K562 (cell line): ENCODE measurements around the gene ADK. TPM values are rescaled to one million over a fixed set of nuclear protein-coding genes. Genes with fewer than 3 reads are reported as not detected.

Experiments used
- ATAC-seq: fragments of 200-7000 bp; cut with Tn5 transposase; 3 replicates; pipeline ENCODE4 v1.9.1; 2020; ENCODE audit warnings: moderate library complexity
- BruUV-seq: library from RNA; stranded (reverse); fragments of 400-500 nt; replicated peaks from 2 replicates; lab custom pipeline; 2021; lab: Mats Ljungman, UMichigan
- CTCF ChIA-PET: fragments of 300-600 bp; formaldehyde crosslinking; extraction: SDS; loops from one replicate; lab custom pipeline; 2021; ENCODE audit warnings: low intra/inter-chr PET ratio; lab: Yijun Ruan, JAX
- POLR2A ChIA-PET: fragments of 300-600, 350-650 bp; sonication (Branson Sonifier 250); formaldehyde crosslinking; extraction: SDS; loops from one replicate; lab custom pipeline; 2021; ENCODE audit warnings: antibody characterized with exemption, inconsistent platforms; lab: Yijun Ruan, JAX
- DNase-seq, 4 experiments: peaks; one replicate each; pipeline versions ENCODE4 v3.0.0 to v3.0.0-alpha.2; 2011 to 2018; ENCODE audit warnings: low spot score in 3 of 4, mixed read lengths in 3 of 4; ENCODE audit errors: extremely low read depth in 1 of 4
- FAIRE-seq: peaks from 2 replicates; lab custom pipeline; 2011; peaks lifted over from hg19 to GRCh38; lab: Jason Lieb, UNC
- H2AFZ ChIP-seq: 2 replicates; pipeline ENCODE4 v1.6.0; 2011; ENCODE audit warnings: low read depth, low read length, control low read depth, inconsistent platforms
- H3K27ac ChIP-seq: fragments of 200-600 bp; 3 replicates; pipeline ENCODE4 v1.8.0; 2011; ENCODE audit warnings: low read depth, mild to moderate bottlenecking, control low read depth, inconsistent platforms, low read length, moderate library complexity, mixed read lengths; ENCODE audit errors: extremely low read depth
- H3K27me3 ChIP-seq, 2 experiments: fragments of 300-600 bp in 1 of 2; 2 replicates in 1 of 2; 3 replicates in 1 of 2; pipeline versions ENCODE4 v1.6.0 to v1.8.0; 2011; ENCODE audit warnings: inconsistent platforms in 2 of 2, low read length in 2 of 2, mild to moderate bottlenecking in 1 of 2, mixed read lengths in 1 of 2, moderate library complexity in 1 of 2; ENCODE audit not compliant: control insufficient read depth in 2 of 2, insufficient read depth in 2 of 2
- H3K36me3 ChIP-seq: fragments of 300-600 bp; 3 replicates; pipeline ENCODE4 v1.8.0; 2011; ENCODE audit warnings: mild to moderate bottlenecking, low read length, inconsistent platforms; ENCODE audit not compliant: control insufficient read depth, insufficient read depth
- H3K4me1 ChIP-seq, 2 experiments: fragments of 200-600 bp in 1 of 2; replicated peaks in 1 of 2; 2 replicates in 1 of 2; 3 replicates in 1 of 2; pipeline versions ENCODE4 v1.5.1 to v1.8.0; 2011; ENCODE audit warnings: inconsistent platforms in 2 of 2, low read length in 2 of 2, mild to moderate bottlenecking in 1 of 2, mixed read lengths in 1 of 2, moderate library complexity in 1 of 2; ENCODE audit not compliant: control insufficient read depth in 2 of 2, insufficient read depth in 2 of 2
- H3K4me2 ChIP-seq: 2 replicates; pipeline ENCODE4 v1.6.1; 2011; ENCODE audit warnings: low read length, control low read depth, inconsistent platforms, mixed read lengths; ENCODE audit not compliant: insufficient read depth
- H3K4me3 ChIP-seq: fragments of 200-600 bp; sonication (generic), shearing (Covaris generic); 2 replicates; pipeline ENCODE4 v1.5.1; 2016; ENCODE audit warnings: control low read depth, inconsistent platforms
- H3K79me2 ChIP-seq: fragments of 200-600 bp; 3 replicates; pipeline ENCODE4 v1.8.0; 2011; ENCODE audit warnings: low read length, inconsistent platforms; ENCODE audit not compliant: control insufficient read depth, insufficient read depth
- H3K9ac ChIP-seq, 2 experiments: 2 replicates each; pipeline versions ENCODE4 v1.6.0 to v1.6.1; 2011; ENCODE audit warnings: low read depth in 2 of 2, low read length in 2 of 2, control low read depth in 1 of 2, inconsistent platforms in 1 of 2, mild to moderate bottlenecking in 1 of 2, mixed read lengths in 1 of 2; ENCODE audit not compliant: insufficient read depth in 1 of 2
- H3K9me1 ChIP-seq: one replicate; pipeline ENCODE4 v1.6.0; 2011; ENCODE audit warnings: inconsistent platforms, mild to moderate bottlenecking, low read length, moderate library complexity; ENCODE audit not compliant: control insufficient read depth, insufficient read depth
- H3K9me3 ChIP-seq: replicated peaks from 2 replicates; pipeline ENCODE4 v1.5.1; 2011; ENCODE audit warnings: low read depth, low read length, inconsistent platforms; ENCODE audit not compliant: control insufficient read depth, insufficient read depth
- H4K20me1 ChIP-seq: replicated peaks from 2 replicates; pipeline ENCODE4 v1.6.1; 2011; ENCODE audit warnings: low read length, inconsistent platforms, mixed read lengths; ENCODE audit not compliant: control insufficient read depth, insufficient read depth
- BACH1 ChIP-seq: fragments of 200-800 bp; sonication (Bioruptor generic); IDR thresholded peaks from 2 replicates; pipeline ENCODE4 v1.6.1; 2016; ENCODE audit warnings: missing genetic modification characterization, missing compliant biosample characterization
- BCOR ChIP-seq: fragments of 450-650 bp; IDR thresholded peaks from 2 replicates; pipeline ENCODE4 v1.6.1; 2016
- CBX3 ChIP-seq, 2 experiments: IDR thresholded peaks; 1 replicate in 1 of 2; 2 replicates in 1 of 2; pipeline ENCODE4 v1.6.1; 2012; ENCODE audit warnings: inconsistent platforms in 2 of 2, low read length in 2 of 2, borderline replicate concordance in 1 of 2, control low read depth in 1 of 2
- KLF6 ChIP-seq: fragments of 250-450 bp; sonication (Bioruptor Pico); IDR thresholded peaks from 2 replicates; pipeline ENCODE4 v1.4.0; 2020; ENCODE audit warnings: mild to moderate bottlenecking, moderate library complexity, borderline replicate concordance
- MECOM ChIP-seq: fragments of 250-450 bp; sonication (Bioruptor Pico); IDR thresholded peaks from 2 replicates; pipeline ENCODE4 v1.8.0; 2022; ENCODE audit warnings: inconsistent platforms
- MYBL2 ChIP-seq, 2 experiments: fragments of 450-650 bp in 1 of 2; sonication (generic) in 1 of 2; formaldehyde crosslinking in 1 of 2; IDR thresholded peaks; 2 replicates each; pipeline versions ENCODE4 v1.6.1 to v1.8.1; 2017 to 2022; ENCODE audit warnings: borderline replicate concordance in 1 of 2, inconsistent platforms in 1 of 2, low read depth in 1 of 2, mild to moderate bottlenecking in 1 of 2, missing genetic modification reagents in 1 of 2, moderate library complexity in 1 of 2
- NFRKB ChIP-seq: fragments of 450-650 bp; IDR thresholded peaks from 2 replicates; pipeline ENCODE4 v1.6.1; 2016; ENCODE audit warnings: low read depth
- RUNX1 ChIP-seq: sonication (generic); IDR thresholded peaks from 2 replicates; pipeline ENCODE4 v1.6.1; 2016; ENCODE audit warnings: antibody characterized with exemption, low read depth
- ZBTB1 ChIP-seq: sonication (generic); formaldehyde crosslinking; IDR thresholded peaks from 2 replicates; pipeline ENCODE4 v1.8.1; 2023; ENCODE audit warnings: missing genetic modification reagents, low read depth, mild to moderate bottlenecking, borderline replicate concordance
- ZNF764 ChIP-seq: fragments of 250-450 bp; sonication (Bioruptor Pico); IDR thresholded peaks from 2 replicates; pipeline ENCODE4 v1.4.0; 2020; ENCODE audit warnings: low read depth, mild to moderate bottlenecking, moderate library complexity
- WGBS: fragments of 100-300 bp; shearing (Covaris generic); methylation state at CpG from one replicate; pipeline ENCODE4 v1.1.6; 2016; ENCODE audit warnings: low coverage, mixed read lengths; ENCODE audit not compliant: insufficient coverage; ENCODE audit errors: missing lambda C conversion rate; 5-methylcytosine and 5-hydroxymethylcytosine counted together
- in situ Hi-C: fragments of 300-500 bp; cut with MboI; formaldehyde crosslinking; loops from 4 replicates; pipeline ENCODE4 v1.15.0; 2018; ENCODE audit warnings: inconsistent platforms, mixed read lengths
- intact Hi-C: fragments of 100-400 bp; cut with micrococcal nuclease; formaldehyde crosslinking; loops from 2 replicates; pipeline ENCODE4 v1.14.2; 2022
- polyA plus RNA-seq, 8 experiments: library from polyadenylated mRNA; depleted of rRNA in 4 of 8; stranded (reverse) in 5 of 8; unstranded in 3 of 8; fragments of >200 nt; fragmentation: Nextera tagmentation in 2 of 8; fragmentation: Illumina TruSeq in 1 of 8; extraction: Ambion mirVana in 2 of 8; extraction: Trizol in 1 of 8; gene quantifications; 2 replicates each; pipeline versions ENCODE4 v1.2.1 to v1.2.3, GENCODE V29; 2011 to 2014; ENCODE audit warnings: inconsistent platforms in 1 of 8, missing spikeins in 1 of 8
- total RNA-seq, 7 experiments: library from RNA; depleted of rRNA in 6 of 7; stranded (reverse); fragments of >200 nt in 6 of 7; fragmentation: Illumina TruSeq in 2 of 7; extraction: Trizol in 2 of 7; gene quantifications; 2 replicates each; pipeline versions ENCODE4 v1.2.1 to v1.2.3, GENCODE V29; 2011 to 2021; ENCODE audit warnings: low replicate concordance in 1 of 7
- TF ChIP-seq, protein P1 (sequence below), 2 experiments: fragments of 450-650 bp; conservative IDR thresholded peaks; 2 replicates each; pipeline ENCODE4 v1.6.1; 2017; ENCODE audit warnings: mild to moderate bottlenecking in 2 of 2, moderate library complexity in 2 of 2
- TF ChIP-seq, protein P2 (sequence below), 2 experiments: IDR thresholded peaks; 2 replicates each; pipeline ENCODE4 v1.6.1; 2011; ENCODE audit warnings: borderline replicate concordance in 1 of 2, control low read depth in 1 of 2, low read depth in 1 of 2, low read length in 1 of 2, mild to moderate bottlenecking in 1 of 2, mixed read lengths in 1 of 2, moderate library complexity in 1 of 2; ENCODE audit not compliant: insufficient read depth in 1 of 2, insufficient read length in 1 of 2, poor library complexity in 1 of 2, severe bottlenecking in 1 of 2; ENCODE audit errors: extremely low read depth in 1 of 2

ADK gene
- total and polyA plus RNA-seq, 9 of the 15 experiments (the other 6 are each of a cell fraction or from before 2014, with no cell fraction given): 54.2 to 97.8 (median 73.6) TPM

DNA sequence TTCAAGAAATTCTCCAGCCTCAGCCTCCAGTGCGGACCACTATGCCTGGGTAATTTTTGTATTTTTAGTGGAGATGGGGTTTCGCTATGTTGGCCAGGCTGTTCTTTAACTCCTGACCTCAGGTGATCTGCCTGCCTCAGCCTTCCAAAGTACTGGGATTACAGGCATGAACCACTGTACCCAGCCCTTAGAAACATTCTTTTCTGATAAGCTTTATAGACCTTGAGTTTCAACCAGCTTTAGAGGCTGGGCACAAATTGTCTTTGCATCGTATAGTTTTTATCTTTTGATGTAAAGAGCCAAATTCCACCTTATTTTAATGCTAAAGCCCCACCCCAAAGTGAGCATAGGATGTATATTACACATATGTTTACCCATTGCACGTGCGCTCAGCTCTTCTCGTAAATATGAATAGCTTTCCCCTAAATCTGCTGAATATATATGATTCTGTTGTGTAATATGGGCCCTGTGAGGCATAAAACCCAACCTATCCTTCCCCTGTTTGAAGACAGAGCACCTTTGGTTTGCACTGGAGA is 124.8 kb downstream of the ADK start:
- H3K9me1 ChIP-seq: no peaks in the 10 kb centered on the region
- H2AFZ ChIP-seq: no peak overlapping the region
- H3K4me2 ChIP-seq: no peak overlapping the region
- no peak overlapping the region for H3K9ac ChIP-seq
- POLR2A ChIA-PET: interaction anchor here (0.5 to 1.6 kb wide), 8 partner anchors 8 to 959 kb away, joined by 3 to 5 read pairs (median 3); no protein-coding TSS in a partner anchor
- H3K27ac ChIP-seq: no peak overlapping the region
- DNase-seq: no peak
- H4K20me1 ChIP-seq: no peaks in the 10 kb centered on the region
- in situ Hi-C loops: no loop called here
- CTCF ChIA-PET: no interaction called here
- no peaks in the 10 kb centered on the region; the same call in 2 of the 3 replicates for H3K79me2 ChIP-seq
- H3K9me3 ChIP-seq: no peaks in the 10 kb centered on the region
- WGBS: 87% methylated on average over 6 of the region's 6 CpGs
- no peaks in the 10 kb centered on the region for H3K36me3 ChIP-seq
- BruUV-seq: no TSS peak
- no peaks in the 10 kb centered on the region for H3K27me3 ChIP-seq
- TF ChIP-seq ZBTB1: no peak
- TF ChIP-seq, protein P1, sequence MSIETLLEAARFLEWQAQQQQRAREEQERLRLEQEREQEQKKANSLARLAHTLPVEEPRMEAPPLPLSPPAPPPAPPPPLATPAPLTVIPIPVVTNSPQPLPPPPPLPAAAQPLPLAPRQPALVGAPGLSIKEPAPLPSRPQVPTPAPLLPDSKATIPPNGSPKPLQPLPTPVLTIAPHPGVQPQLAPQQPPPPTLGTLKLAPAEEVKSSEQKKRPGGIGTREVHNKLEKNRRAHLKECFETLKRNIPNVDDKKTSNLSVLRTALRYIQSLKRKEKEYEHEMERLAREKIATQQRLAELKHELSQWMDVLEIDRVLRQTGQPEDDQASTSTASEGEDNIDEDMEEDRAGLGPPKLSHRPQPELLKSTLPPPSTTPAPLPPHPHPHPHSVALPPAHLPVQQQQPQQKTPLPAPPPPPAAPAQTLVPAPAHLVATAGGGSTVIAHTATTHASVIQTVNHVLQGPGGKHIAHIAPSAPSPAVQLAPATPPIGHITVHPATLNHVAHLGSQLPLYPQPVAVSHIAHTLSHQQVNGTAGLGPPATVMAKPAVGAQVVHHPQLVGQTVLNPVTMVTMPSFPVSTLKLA (conservative IDR thresholded peaks at IDR 0.05): no peak
- TF ChIP-seq, protein P2, sequence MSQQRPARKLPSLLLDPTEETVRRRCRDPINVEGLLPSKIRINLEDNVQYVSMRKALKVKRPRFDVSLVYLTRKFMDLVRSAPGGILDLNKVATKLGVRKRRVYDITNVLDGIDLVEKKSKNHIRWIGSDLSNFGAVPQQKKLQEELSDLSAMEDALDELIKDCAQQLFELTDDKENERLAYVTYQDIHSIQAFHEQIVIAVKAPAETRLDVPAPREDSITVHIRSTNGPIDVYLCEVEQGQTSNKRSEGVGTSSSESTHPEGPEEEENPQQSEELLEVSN (IDR thresholded peaks at IDR 0.05; ENCODE audit: borderline replicate concordance in 1 of 2, extremely low read depth in 1 of 2, insufficient read depth in 1 of 2, insufficient read length in 1 of 2, low read depth in 1 of 2, low read length in 1 of 2, poor library complexity in 1 of 2, severe bottlenecking in 1 of 2): no peak
- TF ChIP-seq MYBL2 (IDR thresholded peaks at IDR 0.05; ENCODE audit: low read depth): no peak
- TF ChIP-seq MYBL2 (CRISPR knock-in tag; IDR thresholded peaks at IDR 0.05; ENCODE audit: borderline replicate concordance): no peak
- TF ChIP-seq MECOM (CRISPR knock-in tag): no peak
- no peak for TF ChIP-seq BCOR
- TF ChIP-seq NFRKB: no peak
- no peak for TF ChIP-seq KLF6 (CRISPR knock-in tag)
- TF ChIP-seq CBX3 (IDR thresholded peaks at IDR 0.05; ENCODE audit: borderline replicate concordance in 1 of 2, low read length in 2 of 2): no peak
- no peak for TF ChIP-seq RUNX1
- no peak for TF ChIP-seq BACH1 (tag)
- TF ChIP-seq ZNF764: no peak
- TF ChIP-seq, all 486 proteins: peak for 0
- FAIRE-seq (no peak), ATAC-seq (no peak)
- intact Hi-C loops: no loop called here
- no peaks in the 10 kb centered on the region for H3K4me1 ChIP-seq
- H3K4me3 ChIP-seq: no peak overlapping the region
